ENCODE measurements around the gene REG1A.

The REG1A gene

DNA sequence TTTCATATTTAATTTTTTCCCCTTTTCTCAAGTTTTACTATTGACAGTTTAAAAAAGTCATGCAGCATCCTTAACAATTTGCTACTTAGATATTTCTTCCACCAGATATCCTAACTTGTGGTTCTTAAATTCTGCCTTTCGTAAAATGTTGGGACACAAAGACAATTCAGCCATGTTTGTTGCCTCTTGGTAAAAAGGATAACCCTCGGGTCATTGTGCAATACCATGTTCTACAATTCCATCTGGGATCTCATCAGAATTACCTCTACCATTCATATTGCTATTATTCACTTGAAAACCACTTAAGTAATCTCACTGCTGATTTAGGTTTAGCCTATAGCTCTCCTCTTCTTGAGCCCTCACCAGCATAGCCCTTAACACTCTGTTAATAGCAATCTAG lies 19.3 kb upstream of the REG1A start:
- Mint-ChIP-seq H3K36me3 (ENCODE audit: insufficient read depth) (no peaks in the 10 kb centered on the region), H3K4me3 (no peak overlapping the region), H3K27me3 (no peaks in the 10 kb centered on the region), H3K27ac (ENCODE audit: low read depth) (no peak overlapping the region), H3K4me1 (no peaks in the 10 kb centered on the region), H3K9me3 (peaks cover 21% of the 10 kb centered on the region)
- no peak for DNase-seq (ENCODE audit: low spot score in 2 of 2)
- ATAC-seq (replicated peaks; ENCODE audit: extremely low read depth, poor library complexity, severe bottlenecking) = no peak

GRCh38 chr2:79103214-79103613 lies 17.1 kb upstream of the REG1A start:
- Mint-ChIP-seq H3K4me3 (no peak overlapping the region), H3K27ac (ENCODE audit: low read depth) (no peak overlapping the region), H3K4me1 (no peaks in the 10 kb centered on the region), H3K9me3 (peaks cover 12% of the 10 kb centered on the region), H3K27me3 (no peaks in the 10 kb centered on the region), H3K36me3 (ENCODE audit: insufficient read depth) (no peaks in the 10 kb centered on the region)
- ATAC-seq (replicated peaks; ENCODE audit: extremely low read depth, poor library complexity, severe bottlenecking) (no peak), DNase-seq (ENCODE audit: low spot score in 2 of 2) (no peak)

DNA sequence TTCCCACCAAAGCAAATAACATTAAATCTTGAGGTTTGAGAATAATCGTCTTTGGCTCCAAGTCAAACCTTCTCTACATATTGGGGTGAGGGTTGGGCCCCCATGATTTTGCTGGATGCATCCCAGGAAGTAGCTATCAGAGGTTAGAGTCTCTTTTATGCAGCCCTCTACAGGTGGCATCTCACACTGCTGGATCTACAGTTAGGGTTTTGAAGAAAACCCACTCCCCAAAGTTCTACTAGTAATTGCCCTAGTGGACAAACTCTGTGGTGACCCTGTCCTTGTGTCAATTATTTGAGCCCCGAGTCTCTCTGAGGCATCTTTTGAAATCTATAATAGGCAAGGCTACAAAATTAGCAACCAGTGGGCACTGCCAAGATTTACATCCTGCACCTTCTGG lies 15.0 kb upstream of the REG1A start:
- Mint-ChIP-seq H3K36me3 (ENCODE audit: insufficient read depth) (no peaks in the 10 kb centered on the region), H3K27ac (ENCODE audit: low read depth) (no peak overlapping the region), H3K9me3 (peaks cover 14% of the 10 kb centered on the region), H3K4me3 (no peak overlapping the region), H3K27me3 (no peaks in the 10 kb centered on the region), H3K4me1 (no peaks in the 10 kb centered on the region)
- DNase-seq (ENCODE audit: low spot score in 2 of 2) (no peak), ATAC-seq (replicated peaks; ENCODE audit: extremely low read depth, poor library complexity, severe bottlenecking) (no peak)

DNA sequence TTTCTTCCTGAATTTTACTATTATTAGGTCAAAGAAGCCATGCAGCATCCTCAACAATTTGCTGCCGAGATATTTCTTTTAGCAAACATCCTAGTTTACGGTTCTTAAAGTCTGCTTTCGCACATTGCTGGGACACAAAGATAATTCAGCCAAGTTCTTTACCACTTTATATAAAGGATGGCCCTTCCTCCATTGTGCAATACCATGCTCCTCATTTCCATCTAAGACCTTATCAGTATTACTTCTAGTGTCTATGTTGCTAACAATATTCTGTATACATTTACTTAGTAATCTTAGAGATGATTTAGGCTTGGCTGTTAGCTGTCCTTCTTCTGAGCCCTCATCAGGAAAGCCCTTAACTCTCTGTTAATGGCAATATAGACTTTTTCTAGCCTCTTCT lies 8.0 kb upstream of the REG1A start:
- Mint-ChIP-seq H3K4me1 (no peaks in the 10 kb centered on the region), H3K27ac (ENCODE audit: low read depth) (no peak overlapping the region), H3K9me3 (peaks cover 19% of the 10 kb centered on the region), H3K4me3 (no peak overlapping the region), H3K27me3 (no peaks in the 10 kb centered on the region), H3K36me3 (ENCODE audit: insufficient read depth) (no peaks in the 10 kb centered on the region)
- no peak for DNase-seq (ENCODE audit: low spot score in 2 of 2)
- ATAC-seq (replicated peaks; ENCODE audit: extremely low read depth, poor library complexity, severe bottlenecking) = no peak

- no peaks in the 10 kb centered on the region for H3K27me3 Mint-ChIP-seq
- no peaks in the 10 kb centered on the region for H3K36me3 Mint-ChIP-seq (ENCODE audit: insufficient read depth)
- H3K4me1 Mint-ChIP-seq = no peaks in the 10 kb centered on the region
- H3K27ac Mint-ChIP-seq (ENCODE audit: low read depth) = no peak overlapping the region
- peaks cover 19% of the 10 kb centered on the region for H3K9me3 Mint-ChIP-seq
- H3K4me3 Mint-ChIP-seq = no peak overlapping the region
- no peak for DNase-seq (ENCODE audit: low spot score in 2 of 2)
- no peak for ATAC-seq (replicated peaks; ENCODE audit: extremely low read depth, poor library complexity, severe bottlenecking)
Measured at GRCh38 chr2:79114797-79115494, 5.3 kb upstream of the REG1A start.

GRCh38 chr2:79116997-79117928 lies 3.0 kb upstream of the REG1A start:
- Mint-ChIP-seq H3K9me3 (peaks cover 20% of the 10 kb centered on the region), H3K27ac (ENCODE audit: low read depth) (no peak overlapping the region), H3K36me3 (ENCODE audit: insufficient read depth) (no peaks in the 10 kb centered on the region), H3K27me3 (no peaks in the 10 kb centered on the region), H3K4me1 (no peaks in the 10 kb centered on the region), H3K4me3 (no peak overlapping the region)
- ATAC-seq (replicated peaks; ENCODE audit: extremely low read depth, poor library complexity, severe bottlenecking) = no peak
- no peak for DNase-seq (ENCODE audit: low spot score in 2 of 2)

- H3K36me3 Mint-ChIP-seq (ENCODE audit: insufficient read depth) = peaks cover 2% of the 10 kb centered on the region
- H3K4me3 Mint-ChIP-seq = no peak overlapping the region
- peaks cover 27% of the 10 kb centered on the region for H3K9me3 Mint-ChIP-seq
- no peaks in the 10 kb centered on the region for H3K27me3 Mint-ChIP-seq
- DNase-seq (ENCODE audit: low spot score in 2 of 2) (no peak), ATAC-seq (replicated peaks; ENCODE audit: extremely low read depth, poor library complexity, severe bottlenecking) (no peak)
- no peak overlapping the region for H3K27ac Mint-ChIP-seq (ENCODE audit: low read depth)
- no peaks in the 10 kb centered on the region for H3K4me1 Mint-ChIP-seq
Measured at GRCh38 chr2:79122676-79123075, 2.4 kb downstream of the REG1A start.

DNA sequence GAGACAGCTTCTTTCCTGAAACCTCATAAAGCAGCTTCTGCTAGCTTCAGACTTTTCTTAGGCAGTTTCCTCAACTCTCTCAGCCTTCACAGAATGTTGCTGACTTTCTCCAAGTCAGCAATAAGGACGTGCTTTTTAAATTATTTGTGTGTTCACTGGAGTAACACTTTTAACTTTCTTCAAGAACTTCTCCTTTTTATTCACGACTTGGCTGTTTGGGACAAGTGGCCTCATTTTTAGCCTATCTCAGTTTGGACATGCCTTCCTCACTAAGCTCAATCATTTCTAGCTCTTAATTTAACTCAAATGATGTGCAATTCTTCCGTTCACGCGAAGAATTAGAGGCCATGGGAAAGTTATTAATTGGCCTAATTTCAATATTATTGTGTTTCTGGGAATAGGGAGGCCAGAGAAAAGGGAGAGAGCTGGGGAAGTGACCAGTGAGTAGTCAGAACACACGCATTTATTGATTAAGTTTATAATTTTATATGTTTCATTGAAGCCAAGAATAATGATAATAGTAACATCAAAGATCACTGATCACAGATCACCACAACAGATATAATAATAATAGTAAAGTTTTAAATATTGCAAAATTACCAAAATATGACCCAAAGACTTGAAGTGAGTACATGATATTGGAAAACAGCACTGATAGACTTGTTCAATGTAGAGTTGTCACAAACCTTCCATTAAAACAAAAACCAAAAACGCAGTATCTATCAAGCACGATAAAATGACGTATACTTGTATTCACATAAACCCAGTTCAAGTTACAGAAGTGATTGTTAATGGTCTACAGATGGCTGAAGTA lies 4.8 kb downstream of the REG1A start:
- ATAC-seq (replicated peaks; ENCODE audit: extremely low read depth, poor library complexity, severe bottlenecking) = no peak
- H3K4me1 Mint-ChIP-seq = no peaks in the 10 kb centered on the region
- H3K4me3 Mint-ChIP-seq = no peak overlapping the region
- H3K27me3 Mint-ChIP-seq = no peaks in the 10 kb centered on the region
- peaks cover 4% of the 10 kb centered on the region for H3K36me3 Mint-ChIP-seq (ENCODE audit: insufficient read depth)
- H3K9me3 Mint-ChIP-seq = peaks cover 40% of the 10 kb centered on the region
- DNase-seq (ENCODE audit: low spot score in 2 of 2) = no peak
- H3K27ac Mint-ChIP-seq (ENCODE audit: low read depth) = no peak overlapping the region

DNA sequence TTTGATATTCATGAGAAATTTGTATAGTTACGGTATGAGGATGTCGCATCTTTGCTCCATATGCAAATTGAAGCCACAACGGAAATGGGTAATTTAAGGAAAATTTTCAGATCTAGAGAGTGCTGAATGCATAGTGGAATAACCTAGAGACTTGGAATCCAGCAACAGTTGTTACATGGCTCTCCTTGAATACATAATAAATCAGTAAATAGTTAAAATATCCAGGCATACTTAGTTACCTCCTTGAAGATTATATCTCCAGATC lies 5.4 kb downstream of the REG1A start:
- no peaks in the 10 kb centered on the region for H3K27me3 Mint-ChIP-seq
- H3K9me3 Mint-ChIP-seq = peaks cover 40% of the 10 kb centered on the region
- H3K4me1 Mint-ChIP-seq = no peaks in the 10 kb centered on the region
- ATAC-seq (replicated peaks; ENCODE audit: extremely low read depth, poor library complexity, severe bottlenecking) = no peak
- peaks cover 4% of the 10 kb centered on the region for H3K36me3 Mint-ChIP-seq (ENCODE audit: insufficient read depth)
- no peak for DNase-seq (ENCODE audit: low spot score in 2 of 2)
- H3K4me3 Mint-ChIP-seq = no peak overlapping the region
- H3K27ac Mint-ChIP-seq (ENCODE audit: low read depth) = no peak overlapping the region

DNA sequence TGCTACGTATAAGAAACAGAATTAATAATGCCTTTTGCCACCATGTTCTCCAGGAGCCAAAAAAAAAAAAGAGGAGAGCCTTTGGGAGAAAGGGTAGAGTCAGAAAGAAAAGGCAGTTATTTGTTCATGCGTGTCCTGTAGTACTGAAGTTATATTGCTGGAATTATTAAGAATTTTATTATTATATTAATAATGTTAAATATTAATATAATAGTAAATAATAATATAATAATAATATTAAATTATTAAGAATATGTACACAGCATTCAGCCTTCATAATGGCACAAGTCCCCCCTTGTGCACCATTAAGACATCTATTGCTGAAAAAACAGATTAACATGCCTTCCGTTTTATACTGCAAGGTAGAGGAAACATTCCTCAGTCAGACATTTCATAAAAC lies 8.1 kb downstream of the REG1A start:
- no peak overlapping the region for H3K4me3 Mint-ChIP-seq
- peaks cover 42% of the 10 kb centered on the region for H3K9me3 Mint-ChIP-seq
- peaks cover 4% of the 10 kb centered on the region for H3K36me3 Mint-ChIP-seq (ENCODE audit: insufficient read depth)
- DNase-seq (ENCODE audit: low spot score in 2 of 2) (no peak), ATAC-seq (replicated peaks; ENCODE audit: extremely low read depth, poor library complexity, severe bottlenecking) (no peak)
- no peaks in the 10 kb centered on the region for H3K27me3 Mint-ChIP-seq
- no peaks in the 10 kb centered on the region for H3K4me1 Mint-ChIP-seq
- no peak overlapping the region for H3K27ac Mint-ChIP-seq (ENCODE audit: low read depth)

GRCh38 chr2:79129260-79129659 lies 9.0 kb downstream of the REG1A start:
- no peaks in the 10 kb centered on the region for H3K27me3 Mint-ChIP-seq
- ATAC-seq (replicated peaks; ENCODE audit: extremely low read depth, poor library complexity, severe bottlenecking) = no peak
- H3K27ac Mint-ChIP-seq (ENCODE audit: low read depth) = no peak overlapping the region

GRCh38 chr2:79129804-79130203 lies 9.5 kb downstream of the REG1A start:
- no peak overlapping the region for H3K4me3 Mint-ChIP-seq
- DNase-seq (ENCODE audit: low spot score in 2 of 2) (no peak), ATAC-seq (replicated peaks; ENCODE audit: extremely low read depth, poor library complexity, severe bottlenecking) (no peak)
- peaks cover 2% of the 10 kb centered on the region for H3K36me3 Mint-ChIP-seq (ENCODE audit: insufficient read depth)
- peaks cover 41% of the 10 kb centered on the region for H3K9me3 Mint-ChIP-seq
- no peaks in the 10 kb centered on the region for H3K4me1 Mint-ChIP-seq
- no peaks in the 10 kb centered on the region for H3K27me3 Mint-ChIP-seq
- no peak overlapping the region for H3K27ac Mint-ChIP-seq (ENCODE audit: low read depth)

More at GRCh38 chr2:79129260-79129659, 9.0 kb downstream of the REG1A start:
- Mint-ChIP-seq H3K4me1 (no peaks in the 10 kb centered on the region), H3K36me3 (ENCODE audit: insufficient read depth) (peaks cover 4% of the 10 kb centered on the region), H3K9me3 (peaks cover 44% of the 10 kb centered on the region), H3K4me3 (no peak overlapping the region)
- DNase-seq (ENCODE audit: low spot score in 2 of 2) = no peak

Measured in central memory CD8-positive, alpha-beta T cell (primary cell).